GM19372 (cell line): ENCODE results near the gene CDH18.

Source experiments
- ATAC-seq: cut with Tn5 transposase; IDR thresholded peaks from one replicate; pipeline ENCODE4 v1.9.1; 2021; ENCODE audit warnings: mild to moderate bottlenecking, low read depth, moderate library complexity; ENCODE audit not compliant: unreplicated experiment

CDH18 gene

GRCh38 chr5:19751326-19751725, 236.7 kb downstream of the CDH18 start:
- ATAC-seq: no peak

- no peak for ATAC-seq
Observed at GRCh38 chr5:19745247-19745646, 242.8 kb downstream of the CDH18 start.

- ATAC-seq: no peak
Observed at GRCh38 chr5:19739671-19740070, 248.3 kb downstream of the CDH18 start.

GRCh38 chr5:19734776-19735175, 253.2 kb downstream of the CDH18 start:
- ATAC-seq: no peak

- ATAC-seq: no peak
Observed at GRCh38 chr5:19733612-19734495, 254.1 kb downstream of the CDH18 start.

- ATAC-seq: no peak
Observed at GRCh38 chr5:19728571-19728970, 259.4 kb downstream of the CDH18 start.

GRCh38 chr5:19719109-19719508, 268.9 kb downstream of the CDH18 start:
- ATAC-seq: no peak

- no peak for ATAC-seq
Observed at GRCh38 chr5:19713740-19714139, 274.3 kb downstream of the CDH18 start.

GRCh38 chr5:19709403-19709802, 278.6 kb downstream of the CDH18 start:
- ATAC-seq: no peak

- ATAC-seq: no peak
Observed at GRCh38 chr5:19706776-19707175, 281.2 kb downstream of the CDH18 start.

- ATAC-seq: no peak
Observed at GRCh38 chr5:19701731-19702130, 286.3 kb downstream of the CDH18 start.

- no peak for ATAC-seq
Observed at GRCh38 chr5:19694949-19695611, 292.9 kb downstream of the CDH18 start.

GRCh38 chr5:19690978-19691377, 297.0 kb downstream of the CDH18 start:
- no peak for ATAC-seq

GRCh38 chr5:19685473-19685872, 302.5 kb downstream of the CDH18 start:
- ATAC-seq: no peak

- no peak for ATAC-seq
Observed at GRCh38 chr5:19676895-19677294, 311.1 kb downstream of the CDH18 start.

- ATAC-seq: no peak
Observed at GRCh38 chr5:19660679-19661078, 327.3 kb downstream of the CDH18 start.

- ATAC-seq: no peak
Observed at GRCh38 chr5:19655627-19656026, 332.4 kb downstream of the CDH18 start.

GRCh38 chr5:19638461-19638860, 349.5 kb downstream of the CDH18 start:
- no peak for ATAC-seq

- ATAC-seq: no peak
Observed at GRCh38 chr5:19630876-19631275, 357.1 kb downstream of the CDH18 start.

- no peak for ATAC-seq
Observed at GRCh38 chr5:19626211-19626610, 361.8 kb downstream of the CDH18 start.

- no peak for ATAC-seq
Observed at GRCh38 chr5:19625562-19625961, 362.4 kb downstream of the CDH18 start.

- ATAC-seq: no peak
Observed at GRCh38 chr5:19619571-19619970, 368.4 kb downstream of the CDH18 start.
